ENCODE results near the gene CLIP2.
A peak's percentile ranks its signal among the peaks of the same experiment; 100 is the strongest.
"Not testable (repeated sequence)": the region's sequence is repeated elsewhere in the genome, so short reads cannot be mapped to it uniquely, and the experiment has no call there.

CLIP2 gene

GRCh38 chr7:74428023-74428422, 138.8 kb downstream of the CLIP2 start:
- no peak overlapping the region for H3K4me3 ChIP-seq (ENCODE audit: low read length)
- H3K9me3 ChIP-seq (ENCODE audit: insufficient read depth, low read depth, low read length): no peaks in the 10 kb centered on the region
- no peaks in the 10 kb centered on the region for H3K27me3 ChIP-seq (ENCODE audit: insufficient read depth, low read length)
- H3K9ac ChIP-seq (ENCODE audit: low read depth, low read length): no peak overlapping the region
- 87% methylated on average over 4 of the region's 4 CpGs for WGBS
- peaks cover 12% of the 10 kb centered on the region for H3K4me1 ChIP-seq (ENCODE audit: insufficient read depth, low read length)
- no peaks in the 10 kb centered on the region for H3K36me3 ChIP-seq (ENCODE audit: insufficient read depth, low read length)
- H3K27ac ChIP-seq (ENCODE audit: low read depth, low read length): no peak overlapping the region

GRCh38 chr7:74429153-74429747, 140.0 kb downstream of the CLIP2 start:
- 17% methylated on average over 14 of the region's 17 CpGs for WGBS
- no peaks in the 10 kb centered on the region for H3K27me3 ChIP-seq (ENCODE audit: insufficient read depth, low read length)
- H3K27ac ChIP-seq (ENCODE audit: low read depth, low read length): peak overlapping the region; percentile 17; the same call in 1 of the 2 replicates
- no peak overlapping the region for H3K4me3 ChIP-seq (ENCODE audit: low read length)
- H3K9me3 ChIP-seq (ENCODE audit: insufficient read depth, low read depth, low read length): no peaks in the 10 kb centered on the region
- H3K36me3 ChIP-seq (ENCODE audit: insufficient read depth, low read length): no peaks in the 10 kb centered on the region
- peaks cover 12% of the 10 kb centered on the region for H3K4me1 ChIP-seq (ENCODE audit: insufficient read depth, low read length)
- H3K9ac ChIP-seq (ENCODE audit: low read depth, low read length): no peak overlapping the region

GRCh38 chr7:74430409-74430808, 141.2 kb downstream of the CLIP2 start:
- WGBS: 80% methylated on average over 9 of the region's 9 CpGs
- not testable (repeated sequence) for H3K36me3 ChIP-seq (ENCODE audit: insufficient read depth, low read length)

GRCh38 chr7:74430961-74431466, 141.8 kb downstream of the CLIP2 start:
- Histone ChIP-seq H3K36me3 (ENCODE audit: insufficient read depth, low read length) (no peaks in the 10 kb centered on the region), H3K4me3 (ENCODE audit: low read length) (no peak overlapping the region), H3K27me3 (ENCODE audit: insufficient read depth, low read length) (no peaks in the 10 kb centered on the region), H3K4me1 (ENCODE audit: insufficient read depth, low read length) (peaks cover 12% of the 10 kb centered on the region), H3K27ac (ENCODE audit: low read depth, low read length) (0 out of 2 replicates have a peak overlapping the region, but pooled peaks have one; percentile 5), H3K9me3 (ENCODE audit: insufficient read depth, low read depth, low read length) (no peaks in the 10 kb centered on the region), H3K9ac (ENCODE audit: low read depth, low read length) (no peak overlapping the region)
- 36% methylated on average over 11 of the region's 12 CpGs for WGBS

More at GRCh38 chr7:74430409-74430808, 141.2 kb downstream of the CLIP2 start:
- H3K4me1 ChIP-seq (ENCODE audit: insufficient read depth, low read length): peaks cover 12% of the 10 kb centered on the region
- not testable (repeated sequence) for H3K27me3 ChIP-seq (ENCODE audit: insufficient read depth, low read length); H3K9me3 ChIP-seq (ENCODE audit: insufficient read depth, low read depth, low read length); H3K9ac ChIP-seq (ENCODE audit: low read depth, low read length); H3K4me3 ChIP-seq (ENCODE audit: low read length); H3K27ac ChIP-seq (ENCODE audit: low read depth, low read length)

GRCh38 chr7:74437291-74437571, 148.0 kb downstream of the CLIP2 start:
- 67% methylated on average over 1 of the region's 1 CpG for WGBS
- not testable (repeated sequence) for H3K27ac ChIP-seq (ENCODE audit: low read depth, low read length); H3K4me3 ChIP-seq (ENCODE audit: low read length); H3K9me3 ChIP-seq (ENCODE audit: insufficient read depth, low read depth, low read length); H3K36me3 ChIP-seq (ENCODE audit: insufficient read depth, low read length); H3K27me3 ChIP-seq (ENCODE audit: insufficient read depth, low read length); H3K4me1 ChIP-seq (ENCODE audit: insufficient read depth, low read length); H3K9ac ChIP-seq (ENCODE audit: low read depth, low read length)

GRCh38 chr7:74438327-74438726, 149.1 kb downstream of the CLIP2 start:
- no peaks in the 10 kb centered on the region for H3K4me1 ChIP-seq (ENCODE audit: insufficient read depth, low read length)
- H3K36me3 ChIP-seq (ENCODE audit: insufficient read depth, low read length): no peaks in the 10 kb centered on the region
- peaks cover 9% of the 10 kb centered on the region; the same call in 1 of the 2 replicates for H3K9me3 ChIP-seq (ENCODE audit: insufficient read depth, low read depth, low read length)
- no peak overlapping the region for H3K4me3 ChIP-seq (ENCODE audit: low read length)
- 89% methylated on average over 2 of the region's 2 CpGs for WGBS
- no peak overlapping the region for H3K27ac ChIP-seq (ENCODE audit: low read depth, low read length)
- H3K9ac ChIP-seq (ENCODE audit: low read depth, low read length): no peak overlapping the region
- no peaks in the 10 kb centered on the region for H3K27me3 ChIP-seq (ENCODE audit: insufficient read depth, low read length)

GRCh38 chr7:74439541-74439940, 150.3 kb downstream of the CLIP2 start:
- no peaks in the 10 kb centered on the region for H3K36me3 ChIP-seq (ENCODE audit: insufficient read depth, low read length)
- no peak overlapping the region for H3K4me3 ChIP-seq (ENCODE audit: low read length)
- no peaks in the 10 kb centered on the region for H3K27me3 ChIP-seq (ENCODE audit: insufficient read depth, low read length)
- H3K27ac ChIP-seq (ENCODE audit: low read depth, low read length): no peak overlapping the region
- no peaks in the 10 kb centered on the region for H3K4me1 ChIP-seq (ENCODE audit: insufficient read depth, low read length)
- no peak overlapping the region for H3K9ac ChIP-seq (ENCODE audit: low read depth, low read length)
- H3K9me3 ChIP-seq (ENCODE audit: insufficient read depth, low read depth, low read length): peaks cover 9% of the 10 kb centered on the region; the same call in 1 of the 2 replicates
- WGBS: 95% methylated on average over 4 of the region's 4 CpGs

- not testable (repeated sequence) for H3K9me3 ChIP-seq (ENCODE audit: insufficient read depth, low read depth, low read length); H3K36me3 ChIP-seq (ENCODE audit: insufficient read depth, low read length); H3K27ac ChIP-seq (ENCODE audit: low read depth, low read length); H3K4me1 ChIP-seq (ENCODE audit: insufficient read depth, low read length); H3K4me3 ChIP-seq (ENCODE audit: low read length); H3K27me3 ChIP-seq (ENCODE audit: insufficient read depth, low read length); H3K9ac ChIP-seq (ENCODE audit: low read depth, low read length)
- 91% methylated on average over 3 of the region's 3 CpGs for WGBS
Measured at GRCh38 chr7:74440143-74440542, 150.9 kb downstream of the CLIP2 start.

- Histone ChIP-seq H3K36me3 (ENCODE audit: insufficient read depth, low read length) (no peaks in the 10 kb centered on the region), H3K4me3 (ENCODE audit: low read length) (no peak overlapping the region), H3K27me3 (ENCODE audit: insufficient read depth, low read length) (no peaks in the 10 kb centered on the region), H3K9me3 (ENCODE audit: insufficient read depth, low read depth, low read length) (peaks cover 9% of the 10 kb centered on the region; the same call in 1 of the 2 replicates), H3K4me1 (ENCODE audit: insufficient read depth, low read length) (no peaks in the 10 kb centered on the region), H3K27ac (ENCODE audit: low read depth, low read length) (no peak overlapping the region), H3K9ac (ENCODE audit: low read depth, low read length) (no peak overlapping the region)
- 89% methylated on average over 10 of the region's 10 CpGs for WGBS
Measured at GRCh38 chr7:74441801-74442200, 152.6 kb downstream of the CLIP2 start.

GRCh38 chr7:74443543-74444247, 154.5 kb downstream of the CLIP2 start:
- Histone ChIP-seq H3K36me3 (ENCODE audit: insufficient read depth, low read length) (no peaks in the 10 kb centered on the region), H3K9ac (ENCODE audit: low read depth, low read length) (no peak overlapping the region), H3K4me3 (ENCODE audit: low read length) (no peak overlapping the region), H3K27ac (ENCODE audit: low read depth, low read length) (no peak overlapping the region), H3K27me3 (ENCODE audit: insufficient read depth, low read length) (no peaks in the 10 kb centered on the region), H3K4me1 (ENCODE audit: insufficient read depth, low read length) (no peaks in the 10 kb centered on the region), H3K9me3 (ENCODE audit: insufficient read depth, low read depth, low read length) (peaks cover 2% of the 10 kb centered on the region; the same call in 1 of the 2 replicates)
- 92% methylated on average over 17 of the region's 21 CpGs for WGBS

- no peak overlapping the region for H3K4me3 ChIP-seq (ENCODE audit: low read length)
- H3K9me3 ChIP-seq (ENCODE audit: insufficient read depth, low read depth, low read length): no peaks in the 10 kb centered on the region
- H3K9ac ChIP-seq (ENCODE audit: low read depth, low read length): no peak overlapping the region
- H3K27me3 ChIP-seq (ENCODE audit: insufficient read depth, low read length): no peaks in the 10 kb centered on the region
- 86% methylated on average over 4 of the region's 4 CpGs for WGBS
- no peaks in the 10 kb centered on the region for H3K36me3 ChIP-seq (ENCODE audit: insufficient read depth, low read length)
- H3K4me1 ChIP-seq (ENCODE audit: insufficient read depth, low read length): no peaks in the 10 kb centered on the region
- no peak overlapping the region for H3K27ac ChIP-seq (ENCODE audit: low read depth, low read length)
Measured at GRCh38 chr7:74449144-74449543, 159.9 kb downstream of the CLIP2 start.

Measured in HUES64 (cell line).